COLO668 (cell line): ENCODE data around the gene EPC2.
A peak's percentile ranks its signal among the peaks of the same experiment; 100 is the strongest.

Source experiments
- DNase-seq: peaks from one replicate; lab custom pipeline; 2025; ENCODE audit not compliant: unreplicated experiment; lab: John Stamatoyannopoulos, UW

EPC2 gene, protein sequence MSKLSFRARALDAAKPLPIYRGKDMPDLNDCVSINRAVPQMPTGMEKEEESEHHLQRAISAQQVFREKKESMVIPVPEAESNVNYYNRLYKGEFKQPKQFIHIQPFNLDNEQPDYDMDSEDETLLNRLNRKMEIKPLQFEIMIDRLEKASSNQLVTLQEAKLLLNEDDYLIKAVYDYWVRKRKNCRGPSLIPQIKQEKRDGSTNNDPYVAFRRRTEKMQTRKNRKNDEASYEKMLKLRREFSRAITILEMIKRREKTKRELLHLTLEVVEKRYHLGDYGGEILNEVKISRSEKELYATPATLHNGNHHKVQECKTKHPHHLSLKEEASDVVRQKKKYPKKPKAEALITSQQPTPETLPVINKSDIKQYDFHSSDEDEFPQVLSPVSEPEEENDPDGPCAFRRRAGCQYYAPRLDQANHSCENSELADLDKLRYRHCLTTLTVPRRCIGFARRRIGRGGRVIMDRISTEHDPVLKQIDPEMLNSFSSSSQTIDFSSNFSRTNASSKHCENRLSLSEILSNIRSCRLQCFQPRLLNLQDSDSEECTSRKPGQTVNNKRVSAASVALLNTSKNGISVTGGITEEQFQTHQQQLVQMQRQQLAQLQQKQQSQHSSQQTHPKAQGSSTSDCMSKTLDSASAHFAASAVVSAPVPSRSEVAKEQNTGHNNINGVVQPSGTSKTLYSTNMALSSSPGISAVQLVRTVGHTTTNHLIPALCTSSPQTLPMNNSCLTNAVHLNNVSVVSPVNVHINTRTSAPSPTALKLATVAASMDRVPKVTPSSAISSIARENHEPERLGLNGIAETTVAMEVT

GRCh38 chr2:148643998-148644882 lies at the start of gene EPC2:
TSS of gene EPC2 (plus strand) at chr2:148644751. CDS start at chr2:148645018, 267 bp downstream.
- DNase-seq: peak; percentile 89

- DNase-seq: no peak
These were observed 48.5 kb upstream of the EPC2 start for GRCh38 chr2:148596018-148596417.

- no peak for DNase-seq
These were observed 45.2 kb upstream of the EPC2 start for GRCh38 chr2:148599109-148599991.

GRCh38 chr2:148602885-148603561 lies 41.5 kb upstream of the EPC2 start:
- no peak for DNase-seq

GRCh38 chr2:148603562-148603920 lies 41.0 kb upstream of the EPC2 start:
- DNase-seq: no peak

- DNase-seq: no peak
These were observed 39.6 kb upstream of the EPC2 start for GRCh38 chr2:148604927-148605326.

DNA sequence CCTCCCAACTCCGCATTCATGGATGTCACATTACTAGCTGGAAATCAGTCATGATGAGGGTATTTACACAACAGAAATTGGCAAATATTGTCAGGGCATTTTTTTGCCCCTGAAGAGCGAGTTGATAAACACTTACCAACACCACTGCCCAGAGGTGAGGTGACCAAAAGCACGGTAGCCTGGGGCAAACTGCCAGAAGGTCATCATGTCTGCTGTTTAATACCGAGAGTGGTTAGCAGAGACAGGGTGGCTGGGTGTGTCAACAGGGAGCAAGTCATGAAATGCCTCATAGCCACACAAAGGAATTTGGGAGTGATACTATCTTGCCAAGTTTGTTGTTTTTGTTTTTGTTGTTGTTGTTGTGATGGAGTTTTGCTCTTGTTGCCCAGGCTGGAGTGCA lies 37.0 kb upstream of the EPC2 start:
- DNase-seq: no peak

DNA sequence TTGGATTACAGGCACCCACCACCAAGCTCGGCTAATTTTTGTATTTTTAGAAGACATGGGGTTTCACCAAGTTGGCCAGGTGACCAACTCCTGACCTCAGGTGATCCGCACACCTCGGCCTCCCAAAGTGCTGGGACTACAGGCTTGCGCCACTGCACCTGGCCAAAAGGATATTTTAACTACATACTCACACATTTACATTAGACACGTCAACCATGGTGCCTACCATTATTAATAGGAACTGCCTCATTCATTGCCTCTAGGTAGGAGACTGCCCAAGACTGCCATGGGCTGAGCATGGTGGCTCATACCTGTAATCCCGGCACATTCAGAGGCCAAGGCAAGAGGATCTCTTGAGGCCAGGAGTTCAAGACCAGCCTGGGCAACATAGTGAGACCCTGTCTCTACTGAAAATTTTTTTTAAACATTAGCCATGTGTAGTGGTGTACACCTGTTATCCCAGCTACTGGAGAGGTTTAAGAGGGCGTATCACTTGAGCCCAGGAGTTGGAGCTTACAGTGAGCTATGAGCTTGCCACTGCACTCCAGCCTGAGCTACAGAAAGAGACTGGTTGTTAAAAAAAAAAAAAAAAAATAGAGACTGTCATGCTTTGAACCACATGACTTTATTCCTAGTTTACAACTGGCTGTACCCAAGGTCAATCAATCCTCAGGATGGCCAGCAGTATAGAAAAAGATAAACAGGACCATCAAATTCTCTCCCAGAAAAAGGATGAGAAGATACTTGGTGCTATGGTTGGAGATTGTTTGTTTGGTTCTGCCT lies 31.1 kb upstream of the EPC2 start:
- no peak for DNase-seq

GRCh38 chr2:148614014-148614321 lies 30.6 kb upstream of the EPC2 start:
- peak; percentile 43 for DNase-seq

- DNase-seq: no peak
These were observed 30.1 kb upstream of the EPC2 start for GRCh38 chr2:148614322-148615049.

DNA sequence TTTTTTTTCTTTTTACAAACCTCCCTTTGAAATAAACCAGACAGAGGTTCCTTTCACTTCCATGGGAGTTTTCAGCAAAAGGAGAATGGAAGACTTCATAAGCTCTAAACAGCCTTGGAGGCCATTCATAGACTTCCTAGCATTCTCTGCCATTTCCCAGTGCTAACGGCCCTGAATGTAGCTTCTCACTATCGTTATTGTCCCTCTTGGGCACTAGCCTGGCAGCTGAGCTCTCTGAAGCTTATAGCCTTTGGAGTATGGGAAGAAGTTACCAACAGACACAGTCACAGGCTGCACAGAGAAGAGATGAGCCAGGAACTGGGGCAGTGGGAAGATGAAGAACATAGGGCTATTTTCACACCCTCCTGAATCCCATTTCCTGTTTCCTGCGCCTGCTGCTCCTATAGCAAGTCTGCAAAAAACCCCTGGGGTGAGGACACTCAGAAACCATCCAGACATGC lies 29.1 kb upstream of the EPC2 start:
- no peak for DNase-seq

DNA sequence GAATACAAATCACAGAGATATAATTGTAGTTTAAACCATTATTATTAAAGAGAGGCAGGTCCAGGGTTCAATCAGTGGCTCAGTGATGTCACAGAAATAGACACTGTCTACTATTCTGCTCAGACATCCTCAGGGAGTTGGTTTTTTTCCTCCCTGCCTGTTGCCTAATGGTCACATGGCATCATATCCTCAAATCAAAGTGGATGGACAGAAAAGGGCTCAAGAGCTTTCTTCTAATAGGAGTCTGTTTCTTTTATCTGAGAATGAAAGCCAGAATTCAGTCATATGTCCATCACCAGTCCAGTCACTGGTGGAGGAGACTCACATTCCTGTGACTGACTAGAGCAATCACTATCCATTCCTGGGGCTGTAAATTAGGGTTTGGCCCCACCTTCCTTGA lies 27.9 kb upstream of the EPC2 start:
- DNase-seq: no peak

- no peak for DNase-seq
These were observed 27.3 kb upstream of the EPC2 start for GRCh38 chr2:148617219-148617618.

- DNase-seq: no peak
These were observed 24.9 kb upstream of the EPC2 start for GRCh38 chr2:148619560-148620195.

DNA sequence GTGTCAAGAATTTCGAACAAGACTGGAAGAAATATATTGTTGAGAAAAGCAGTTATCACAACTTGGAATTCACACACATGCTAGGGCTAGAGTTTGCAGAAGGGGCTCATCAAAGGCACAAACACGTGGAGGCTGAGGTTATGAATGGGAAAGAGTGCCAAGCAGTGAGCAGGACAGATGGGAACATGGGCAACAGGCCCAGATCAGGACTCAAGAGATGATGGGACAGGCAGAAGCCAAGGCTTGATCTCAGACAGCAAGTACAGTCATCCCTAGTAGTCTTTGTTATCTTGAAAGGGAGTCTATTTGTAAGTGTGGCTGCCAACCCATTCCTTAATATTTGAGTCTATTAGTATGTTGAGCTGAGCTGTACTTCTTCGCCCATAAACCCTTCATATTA lies 22.2 kb upstream of the EPC2 start:
- DNase-seq: no peak

- no peak for DNase-seq
These were observed 21.5 kb upstream of the EPC2 start for GRCh38 chr2:148623086-148623485.

DNA sequence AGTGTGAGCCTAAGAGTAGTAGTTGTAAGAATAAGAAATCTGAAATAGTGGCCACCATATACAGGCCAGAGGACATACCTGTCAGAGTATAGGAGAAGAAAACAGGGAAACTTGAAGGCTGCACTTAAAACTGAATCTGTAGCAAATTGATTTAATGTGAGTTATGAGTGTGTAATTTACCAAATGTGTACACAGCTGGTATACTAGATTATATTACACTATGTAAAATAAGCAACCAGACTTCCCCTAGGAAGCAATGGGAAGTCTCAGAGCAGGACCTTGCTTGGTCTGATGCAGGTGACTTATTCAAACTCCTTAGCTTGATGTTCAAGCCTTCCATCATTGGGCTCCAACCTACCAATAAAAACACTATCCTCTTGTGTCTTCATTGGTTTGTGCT lies 17.3 kb upstream of the EPC2 start:
- no peak for DNase-seq

- DNase-seq: no peak
These were observed 9.8 kb upstream of the EPC2 start for GRCh38 chr2:148634749-148635148.
